Keratinocyte (primary cell): ENCODE results near the gene TOMT. TPM values are rescaled to one million over a fixed set of nuclear protein-coding genes. Genes with fewer than 3 reads are reported as not detected.

Experiments used
- DNase-seq: peaks from one replicate; pipeline ENCODE4 v3.0.0-alpha.2; 2011; ENCODE audit warnings: low read depth, missing footprints, low spot score
- FAIRE-seq: peaks from 2 replicates; lab custom pipeline; 2011; peaks lifted over from hg19 to GRCh38; lab: Jason Lieb, UNC
- H2AFZ ChIP-seq: 2 replicates; pipeline ENCODE4 v1.6.0; 2012; ENCODE audit warnings: low read length, control low read depth, inconsistent platforms; ENCODE audit not compliant: control insufficient read depth
- H3K27ac ChIP-seq: 2 replicates; pipeline ENCODE4 v1.5.1; 2011; ENCODE audit warnings: low read length; ENCODE audit not compliant: control insufficient read depth, insufficient read depth
- H3K27me3 ChIP-seq: 3 replicates; pipeline ENCODE4 v1.6.0; 2011; ENCODE audit warnings: low read length; ENCODE audit not compliant: control insufficient read depth, insufficient read depth; ENCODE audit errors: extremely low read depth
- H3K36me3 ChIP-seq, 2 experiments: 2 replicates in 1 of 2; 3 replicates in 1 of 2; pipeline ENCODE4 v1.5.1; 2011; ENCODE audit warnings: low read length in 2 of 2, mild to moderate bottlenecking in 1 of 2; ENCODE audit not compliant: control insufficient read depth in 2 of 2, insufficient read depth in 2 of 2; ENCODE audit errors: extremely low read depth in 1 of 2
- H3K4me1 ChIP-seq: 3 replicates; pipeline ENCODE4 v1.5.1; 2011; ENCODE audit warnings: low read length; ENCODE audit not compliant: control insufficient read depth, insufficient read depth; ENCODE audit errors: extremely low read depth
- H3K4me2 ChIP-seq: 3 replicates; pipeline ENCODE4 v1.6.0; 2011; ENCODE audit warnings: low read depth, low read length; ENCODE audit not compliant: control insufficient read depth, insufficient read depth; ENCODE audit errors: extremely low read depth
- H3K4me3 ChIP-seq, 3 experiments: fragments of 200-600 bp in 1 of 3; sonication (generic) in 1 of 3; 2 replicates in 2 of 3; 3 replicates in 1 of 3; pipeline ENCODE4 v1.5.1; 2011 to 2016; ENCODE audit warnings: low read length in 3 of 3, mild to moderate bottlenecking in 3 of 3, control low read depth in 2 of 3, inconsistent platforms in 1 of 3, low read depth in 1 of 3, mixed read lengths in 1 of 3, mixed run types in 1 of 3, moderate library complexity in 1 of 3; ENCODE audit not compliant: control insufficient read depth in 2 of 3, insufficient read depth in 2 of 3; ENCODE audit errors: extremely low read depth in 1 of 3
- H3K79me2 ChIP-seq: 2 replicates; pipeline ENCODE4 v1.6.0; 2012; ENCODE audit warnings: low read length; ENCODE audit not compliant: control insufficient read depth, insufficient read depth
- H3K9ac ChIP-seq: 3 replicates; pipeline ENCODE4 v1.6.0; 2011; ENCODE audit warnings: low read length; ENCODE audit not compliant: control insufficient read depth, insufficient read depth; ENCODE audit errors: extremely low read depth
- H3K9me1 ChIP-seq: 3 replicates; pipeline ENCODE4 v1.6.0; 2011; ENCODE audit warnings: low read length; ENCODE audit not compliant: control insufficient read depth, insufficient read depth; ENCODE audit errors: extremely low read depth
- H3K9me3 ChIP-seq: 2 replicates; pipeline ENCODE4 v1.5.1; 2012; ENCODE audit warnings: low read depth, low read length; ENCODE audit not compliant: control insufficient read depth
- H4K20me1 ChIP-seq: 3 replicates; pipeline ENCODE4 v1.6.0; 2011; ENCODE audit warnings: low read length; ENCODE audit not compliant: control insufficient read depth, insufficient read depth; ENCODE audit errors: extremely low read depth
- EZH2 ChIP-seq: IDR thresholded peaks from one replicate; pipeline ENCODE4 v1.6.1; 2012; ENCODE audit warnings: inconsistent platforms, mild to moderate bottlenecking, low read length, moderate library complexity
- dilution Hi-C: fragments of 300-500 bp; cut with MboI; formaldehyde crosslinking; loops from one replicate; pipeline ENCODE4 v1.7.0; 2020; ENCODE audit warnings: low sequenced_read_pairs; ENCODE audit not compliant: extremely low pct_ligation_motif_present
- polyA plus RNA-seq, 5 experiments: library from polyadenylated mRNA; depleted of rRNA in 3 of 5; stranded (reverse) in 3 of 5; stranded (forward) in 1 of 5; unstranded in 1 of 5; fragments of >200 nt; gene quantifications; 1 replicate in 1 of 5; 2 replicates in 3 of 5; 3 replicates in 1 of 5; pipeline versions ENCODE4 v1.2.1 to v1.2.3, GENCODE V29; 2011 to 2012; ENCODE audit warnings: missing spikeins in 2 of 5, low read depth in 1 of 5, low replicate concordance in 1 of 5
- TF ChIP-seq, protein P1 (sequence below), 3 experiments: IDR thresholded peaks in 1 of 3; conservative IDR thresholded peaks in 1 of 3; optimal IDR thresholded peaks in 1 of 3; 2 replicates in 2 of 3; 3 replicates in 1 of 3; pipeline versions ENCODE3 to v1.5.1; 2011; ENCODE audit warnings: low read length in 3 of 3, mild to moderate bottlenecking in 3 of 3, moderate library complexity in 2 of 3, control low read depth in 1 of 3, inconsistent platforms in 1 of 3; ENCODE audit not compliant: insufficient read depth in 2 of 3; ENCODE audit errors: extremely low read depth in 1 of 3

TOMT gene
- polyA plus RNA-seq, 1 donor (not counting 4 experiments of a cell fraction or from before 2014, with no cell fraction given): not detected

DNA sequence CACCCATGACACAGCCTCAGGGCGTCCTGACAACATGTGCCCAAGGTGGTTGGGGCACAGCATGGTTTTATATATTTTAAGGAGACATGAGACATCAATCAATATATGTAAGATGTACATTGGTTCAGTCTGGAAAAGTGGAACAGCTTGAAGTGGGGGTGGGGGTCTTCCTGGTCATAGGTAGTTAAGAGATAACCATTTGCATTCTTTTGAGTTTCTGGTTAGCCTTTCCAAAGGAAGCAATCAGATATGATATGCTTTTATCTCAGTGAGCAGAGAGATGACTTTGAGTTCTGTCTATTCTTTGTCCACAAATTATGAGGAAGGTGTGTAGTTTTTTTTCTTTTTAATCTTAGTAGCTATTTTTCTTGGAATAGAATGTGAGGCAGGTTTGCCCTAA is 16.9 kb downstream of the TOMT start:
- Histone ChIP-seq H3K9me3 (no peaks in the 10 kb centered on the region), H3K27me3 (no peaks in the 10 kb centered on the region), H3K4me2 (no peak overlapping the region), H3K9me1 (no peaks in the 10 kb centered on the region), H3K4me3 (no peak overlapping the region), H3K27ac (no peak overlapping the region), H2AFZ (no peak overlapping the region), H3K79me2 (no peaks in the 10 kb centered on the region), H3K9ac (no peak overlapping the region), H3K4me1 (peaks cover 6% of the 10 kb centered on the region), H3K36me3 (peaks cover 2 to 16% of the 10 kb centered on the region in 2 experiments), H4K20me1 (no peaks in the 10 kb centered on the region)
- no peak for DNase-seq
- TF ChIP-seq, protein P1, sequence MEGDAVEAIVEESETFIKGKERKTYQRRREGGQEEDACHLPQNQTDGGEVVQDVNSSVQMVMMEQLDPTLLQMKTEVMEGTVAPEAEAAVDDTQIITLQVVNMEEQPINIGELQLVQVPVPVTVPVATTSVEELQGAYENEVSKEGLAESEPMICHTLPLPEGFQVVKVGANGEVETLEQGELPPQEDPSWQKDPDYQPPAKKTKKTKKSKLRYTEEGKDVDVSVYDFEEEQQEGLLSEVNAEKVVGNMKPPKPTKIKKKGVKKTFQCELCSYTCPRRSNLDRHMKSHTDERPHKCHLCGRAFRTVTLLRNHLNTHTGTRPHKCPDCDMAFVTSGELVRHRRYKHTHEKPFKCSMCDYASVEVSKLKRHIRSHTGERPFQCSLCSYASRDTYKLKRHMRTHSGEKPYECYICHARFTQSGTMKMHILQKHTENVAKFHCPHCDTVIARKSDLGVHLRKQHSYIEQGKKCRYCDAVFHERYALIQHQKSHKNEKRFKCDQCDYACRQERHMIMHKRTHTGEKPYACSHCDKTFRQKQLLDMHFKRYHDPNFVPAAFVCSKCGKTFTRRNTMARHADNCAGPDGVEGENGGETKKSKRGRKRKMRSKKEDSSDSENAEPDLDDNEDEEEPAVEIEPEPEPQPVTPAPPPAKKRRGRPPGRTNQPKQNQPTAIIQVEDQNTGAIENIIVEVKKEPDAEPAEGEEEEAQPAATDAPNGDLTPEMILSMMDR (optimal IDR thresholded peaks at IDR 0.05 in 1 of 3, IDR thresholded peaks at IDR 0.05 in 1 of 3, conservative IDR thresholded peaks at IDR 0.05 in 1 of 3; ENCODE audit: extremely low read depth in 1 of 3, insufficient read depth in 2 of 3, low read length in 3 of 3): no peak
- no peak for TF ChIP-seq EZH2
- dilution Hi-C loops: no loop called here
- no peak for FAIRE-seq

GRCh38 chr11:72123117-72123653 is 17.5 kb downstream of the TOMT start:
- H3K9ac ChIP-seq: no peak overlapping the region
- no peak overlapping the region for H2AFZ ChIP-seq
- no peak overlapping the region for H3K4me3 ChIP-seq
- H3K27me3 ChIP-seq: no peaks in the 10 kb centered on the region
- FAIRE-seq (no peak), DNase-seq (no peak)
- no peak overlapping the region for H3K4me2 ChIP-seq
- H3K36me3 ChIP-seq: peaks cover 0 to 14% of the 10 kb centered on the region in 2 experiments
- no peak overlapping the region for H3K27ac ChIP-seq
- peaks cover 6% of the 10 kb centered on the region for H3K4me1 ChIP-seq
- no peaks in the 10 kb centered on the region for H4K20me1 ChIP-seq
- H3K9me1 ChIP-seq: no peaks in the 10 kb centered on the region
- TF ChIP-seq EZH2: no peak
- TF ChIP-seq, protein P1 (optimal IDR thresholded peaks at IDR 0.05 in 1 of 3, IDR thresholded peaks at IDR 0.05 in 1 of 3, conservative IDR thresholded peaks at IDR 0.05 in 1 of 3; ENCODE audit: extremely low read depth in 1 of 3, insufficient read depth in 2 of 3, low read length in 3 of 3): no peak
- no peaks in the 10 kb centered on the region for H3K9me3 ChIP-seq
- H3K79me2 ChIP-seq: no peaks in the 10 kb centered on the region
- dilution Hi-C loops: no loop called here
